Testis (tissue), 3 donors: ENCODE results near the gene STK35. TPM values are rescaled to one million over a fixed set of nuclear protein-coding genes. Genes with fewer than 3 reads are reported as not detected.

Source experiments
- DNase-seq: peaks from one replicate; pipeline ENCODE4 v3.0.0-alpha.2; 2019
- H3K27ac ChIP-seq, 2 donors: fragments of 200-600 bp; sonication (generic); one replicate each; pipeline ENCODE4 v1.5.1; 2019
- H3K27me3 ChIP-seq: fragments of 200-600 bp; sonication (generic); one replicate; pipeline ENCODE4 v1.5.1; 2019
- H3K36me3 ChIP-seq: fragments of 200-600 bp; sonication (generic); one replicate; pipeline ENCODE4 v1.5.1; 2017; ENCODE audit warnings: low read depth; ENCODE audit errors: missing control alignments
- H3K4me1 ChIP-seq: fragments of 200-600 bp; sonication (generic); one replicate; pipeline ENCODE4 v1.5.1; 2019
- H3K4me3 ChIP-seq, 2 donors: fragments of 200-600 bp; sonication (generic); one replicate each; pipeline ENCODE4 v1.5.1; 2017 to 2019
- H3K9me3 ChIP-seq: fragments of 200-600 bp; sonication (generic); one replicate; pipeline ENCODE4 v1.5.1; 2017
- POLR2A ChIP-seq: fragments of 450-650 bp; IDR thresholded peaks from one replicate; pipeline ENCODE4 v1.6.1; 2017; ENCODE audit warnings: antibody characterized with exemption, mild to moderate bottlenecking, moderate library complexity
- WGBS, 2 donors: methylation state at CpG; one replicate each; pipeline ENCODE4 v1.1.5; 2018; 5-methylcytosine and 5-hydroxymethylcytosine counted together
- intact Hi-C: fragments of 100-400 bp; cut with DNase I; formaldehyde crosslinking; loops from one replicate; pipeline ENCODE4 v1.15.1; 2023; ENCODE audit warnings: low total_unique reads
- polyA plus RNA-seq: library from polyadenylated mRNA; stranded (reverse); fragments of 350-450 nt; fragmentation: Illumina TruSeq; extraction: RNeasy Lipid Tissue Mini Kit (QIAGEN cat#74804); gene quantifications from one replicate; pipeline ENCODE4 v1.2.3, GENCODE V29; 2014; ENCODE audit warnings: low read depth, low replicate concordance; ENCODE audit not compliant: insufficient read depth
- total RNA-seq, 2 donors: library from RNA; depleted of rRNA; stranded (reverse); fragments of >200 nt; gene quantifications; one replicate each; pipeline ENCODE4 v1.2.3, GENCODE V29; 2016
- TF ChIP-seq, protein P1 (sequence below), 3 experiments: fragments of 450-650 bp in 2 of 3; fragments of 200-600 bp in 1 of 3; sonication (generic) in 1 of 3; IDR thresholded peaks; one replicate each; pipeline ENCODE4 v1.5.1; 2016 to 2019; ENCODE audit warnings: antibody characterized with exemption in 3 of 3, mild to moderate bottlenecking in 2 of 3, moderate library complexity in 1 of 3

STK35 gene
- total and polyA plus RNA-seq, 3 donors from 2014 or later = 46.3 to 82.8 (median 73.0) TPM

GRCh38 chr20:2116170-2116940 is 14.7 kb downstream of the STK35 start:
- H3K4me3 ChIP-seq = no peak overlapping the region
- TF ChIP-seq, protein P1, sequence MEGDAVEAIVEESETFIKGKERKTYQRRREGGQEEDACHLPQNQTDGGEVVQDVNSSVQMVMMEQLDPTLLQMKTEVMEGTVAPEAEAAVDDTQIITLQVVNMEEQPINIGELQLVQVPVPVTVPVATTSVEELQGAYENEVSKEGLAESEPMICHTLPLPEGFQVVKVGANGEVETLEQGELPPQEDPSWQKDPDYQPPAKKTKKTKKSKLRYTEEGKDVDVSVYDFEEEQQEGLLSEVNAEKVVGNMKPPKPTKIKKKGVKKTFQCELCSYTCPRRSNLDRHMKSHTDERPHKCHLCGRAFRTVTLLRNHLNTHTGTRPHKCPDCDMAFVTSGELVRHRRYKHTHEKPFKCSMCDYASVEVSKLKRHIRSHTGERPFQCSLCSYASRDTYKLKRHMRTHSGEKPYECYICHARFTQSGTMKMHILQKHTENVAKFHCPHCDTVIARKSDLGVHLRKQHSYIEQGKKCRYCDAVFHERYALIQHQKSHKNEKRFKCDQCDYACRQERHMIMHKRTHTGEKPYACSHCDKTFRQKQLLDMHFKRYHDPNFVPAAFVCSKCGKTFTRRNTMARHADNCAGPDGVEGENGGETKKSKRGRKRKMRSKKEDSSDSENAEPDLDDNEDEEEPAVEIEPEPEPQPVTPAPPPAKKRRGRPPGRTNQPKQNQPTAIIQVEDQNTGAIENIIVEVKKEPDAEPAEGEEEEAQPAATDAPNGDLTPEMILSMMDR (IDR thresholded peaks at IDR 0.05) = no peak
- no peak for TF ChIP-seq POLR2A
- H3K36me3 ChIP-seq = no peaks in the 10 kb centered on the region
- no peaks in the 10 kb centered on the region for H3K27me3 ChIP-seq
- 83 to 92% methylated on average over 7 to 9 of the region's 9 CpGs for WGBS, 2 donors
- no peaks in the 10 kb centered on the region for H3K9me3 ChIP-seq
- H3K27ac ChIP-seq = no peak overlapping the region
- peaks cover 17% of the 10 kb centered on the region for H3K4me1 ChIP-seq
- intact Hi-C loops = no loop called here
- DNase-seq = no peak

DNA sequence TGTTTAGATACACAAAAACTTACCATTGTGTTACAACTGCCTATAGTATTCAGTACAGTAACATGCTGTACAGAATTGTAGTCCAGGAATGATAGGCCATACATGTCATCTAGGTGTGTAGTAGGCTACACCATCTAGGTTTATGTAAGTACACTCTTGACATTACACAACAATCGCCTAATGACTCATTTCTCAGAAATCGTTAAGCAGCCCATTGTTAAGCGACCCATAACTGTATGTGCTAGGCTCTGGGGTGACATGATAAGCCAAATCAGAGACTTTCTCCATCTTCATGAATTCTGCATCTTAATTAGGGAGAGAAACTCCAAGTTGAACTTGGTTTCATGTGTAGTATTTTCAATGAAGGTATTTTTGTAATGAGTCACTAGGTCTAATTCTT is 17.2 kb downstream of the STK35 start:
- H3K36me3 ChIP-seq = no peaks in the 10 kb centered on the region
- no peak for DNase-seq
- intact Hi-C loops = no loop called here
- no peak for TF ChIP-seq POLR2A
- TF ChIP-seq, protein P1 (IDR thresholded peaks at IDR 0.05) = no peak
- H3K27ac ChIP-seq = no peak overlapping the region
- no peaks in the 10 kb centered on the region for H3K27me3 ChIP-seq
- 82 to 96% methylated on average over 3 of the region's 3 CpGs for WGBS, 2 donors
- H3K4me3 ChIP-seq = no peak overlapping the region
- peaks cover 17% of the 10 kb centered on the region for H3K4me1 ChIP-seq
- H3K9me3 ChIP-seq = no peaks in the 10 kb centered on the region

- no peaks in the 10 kb centered on the region for H3K4me1 ChIP-seq
- no peak overlapping the region for H3K27ac ChIP-seq
- TF ChIP-seq, protein P1 (IDR thresholded peaks at IDR 0.05) = no peak
- no peak for TF ChIP-seq POLR2A
- H3K4me3 ChIP-seq = no peak overlapping the region
- DNase-seq = no peak
- no peaks in the 10 kb centered on the region for H3K9me3 ChIP-seq
- WGBS, 2 donors = 46 to 47% methylated on average over 6 of the region's 6 CpGs
- intact Hi-C loops = no loop called here
- H3K36me3 ChIP-seq = no peaks in the 10 kb centered on the region
- H3K27me3 ChIP-seq = no peaks in the 10 kb centered on the region
Measured at GRCh38 chr20:2122936-2123335, 21.3 kb downstream of the STK35 start.

- no peak overlapping the region for H3K27ac ChIP-seq
- no peak for DNase-seq
- no peak overlapping the region for H3K4me3 ChIP-seq
- TF ChIP-seq, protein P1 (IDR thresholded peaks at IDR 0.05) = no peak
- no peak for TF ChIP-seq POLR2A
- H3K36me3 ChIP-seq = no peaks in the 10 kb centered on the region
- WGBS, 2 donors = 75 to 87% methylated on average over 5 of the region's 5 CpGs
- H3K9me3 ChIP-seq = no peaks in the 10 kb centered on the region
- intact Hi-C loops = no loop called here
- H3K27me3 ChIP-seq = no peaks in the 10 kb centered on the region
- no peaks in the 10 kb centered on the region for H3K4me1 ChIP-seq
Measured at GRCh38 chr20:2123720-2124119, 22.1 kb downstream of the STK35 start.
